ENCODE results near the gene DNAH11. TPM values are rescaled to one million over a fixed set of nuclear protein-coding genes. Genes with fewer than 3 reads are reported as not detected.

The DNAH11 gene
- total and polyA plus RNA-seq, 9 of the 15 experiments (the other 6 are each of a cell fraction or from before 2014, with no cell fraction given) = under 0.01 TPM; not detected in 7

GRCh38 chr7:21566094-21566493 lies 23.3 kb downstream of the DNAH11 start:
- DNase-seq (ENCODE audit: extremely low read depth in 1 of 4, low spot score in 3 of 4) (no peak), ATAC-seq (no peak), FAIRE-seq (no peak)
- Histone ChIP-seq H3K9me3 (replicated peaks; ENCODE audit: control insufficient read depth, insufficient read depth, low read depth, low read length) (no peaks in the 10 kb centered on the region), H3K9ac (ENCODE audit: insufficient read depth in 1 of 2, low read depth in 2 of 2, low read length in 2 of 2) (no peak overlapping the region), H3K4me2 (ENCODE audit: insufficient read depth, low read length) (no peak overlapping the region), H3K4me1 (replicated peaks in 1 of 2; ENCODE audit: control insufficient read depth in 2 of 2, insufficient read depth in 2 of 2, low read length in 2 of 2) (no peaks in the 10 kb centered on the region), H3K79me2 (ENCODE audit: control insufficient read depth, insufficient read depth, low read length) (no peaks in the 10 kb centered on the region), H3K27ac (ENCODE audit: extremely low read depth, low read depth, low read length) (no peak overlapping the region), H2AFZ (ENCODE audit: low read depth, low read length) (no peak overlapping the region), H3K36me3 (ENCODE audit: control insufficient read depth, insufficient read depth, low read length) (no peaks in the 10 kb centered on the region), H4K20me1 (replicated peaks; ENCODE audit: control insufficient read depth, insufficient read depth, low read length) (no peaks in the 10 kb centered on the region), H3K9me1 (ENCODE audit: control insufficient read depth, insufficient read depth, low read length) (no peaks in the 10 kb centered on the region), H3K27me3 (ENCODE audit: control insufficient read depth in 2 of 2, insufficient read depth in 2 of 2, low read length in 2 of 2) (no peaks in the 10 kb centered on the region; a peak in 1 of 5 replicates), H3K4me3 (no peak overlapping the region)
- WGBS (ENCODE audit: insufficient coverage, low coverage, missing lambda C conversion rate) = 0% methylated on average over 4 of the region's 4 CpGs
- in situ Hi-C loops (cut with MboI) = no loop called here
- BruUV-seq (replicated peaks) = no TSS peak
- ChIA-PET CTCF (ENCODE audit: low intra/inter-chr PET ratio) (no interaction called here), POLR2A (no interaction called here)
- intact Hi-C loops (cut with micrococcal nuclease) = no loop called here
- TF ChIP-seq ZNF134 (CRISPR knock-in tag; conservative IDR thresholded peaks at IDR 0.05) (no peak), ZNF780A (CRISPR knock-in tag; IDR thresholded peaks at IDR 0.05) (no peak), MYBL2 (IDR thresholded peaks at IDR 0.05; ENCODE audit: low read depth) (no peak), MYBL2 (CRISPR knock-in tag; IDR thresholded peaks at IDR 0.05; ENCODE audit: borderline replicate concordance) (no peak), PHF20 (IDR thresholded peaks at IDR 0.05; ENCODE audit: partially characterized antibody) (no peak), SPI1 (IDR thresholded peaks at IDR 0.05; ENCODE audit: borderline replicate concordance, low read depth, low read length) (no peak), HMGN3 (IDR thresholded peaks at IDR 0.05; ENCODE audit: borderline replicate concordance, extremely low read depth, insufficient read length, low read depth, low read length) (no peak), U2AF2 (optimal IDR thresholded peaks at IDR 0.05; ENCODE audit: low read depth, low read length) (no peak), CREM (IDR thresholded peaks at IDR 0.05; ENCODE audit: low read depth) (no peak), AFF4 (CRISPR knock-in tag; IDR thresholded peaks at IDR 0.05) (no peak), TAF15 (IDR thresholded peaks at IDR 0.05; ENCODE audit: low read depth, low read length) (no peak), ZNF398 (CRISPR knock-in tag; IDR thresholded peaks at IDR 0.05) (no peak), CHD4 (IDR thresholded peaks at IDR 0.05; ENCODE audit: insufficient read depth, insufficient replicate concordance, low read depth, low read length, poor library complexity, severe bottlenecking) (no peak)
- TF ChIP-seq, protein P1, sequence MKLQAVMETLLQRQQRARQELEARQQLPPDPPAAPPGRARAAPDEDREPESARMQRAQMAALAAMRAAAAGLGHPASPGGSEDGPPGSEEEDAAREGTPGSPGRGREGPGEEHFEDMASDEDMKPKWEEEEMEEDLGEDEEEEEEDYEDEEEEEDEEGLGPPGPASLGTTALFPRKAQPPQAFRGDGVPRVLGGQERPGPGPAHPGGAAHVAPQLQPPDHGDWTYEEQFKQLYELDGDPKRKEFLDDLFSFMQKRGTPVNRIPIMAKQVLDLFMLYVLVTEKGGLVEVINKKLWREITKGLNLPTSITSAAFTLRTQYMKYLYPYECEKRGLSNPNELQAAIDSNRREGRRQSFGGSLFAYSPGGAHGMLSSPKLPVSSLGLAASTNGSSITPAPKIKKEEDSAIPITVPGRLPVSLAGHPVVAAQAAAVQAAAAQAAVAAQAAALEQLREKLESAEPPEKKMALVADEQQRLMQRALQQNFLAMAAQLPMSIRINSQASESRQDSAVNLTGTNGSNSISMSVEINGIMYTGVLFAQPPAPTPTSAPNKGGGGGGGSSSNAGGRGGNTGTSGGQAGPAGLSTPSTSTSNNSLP (IDR thresholded peaks at IDR 0.05; ENCODE audit: borderline replicate concordance, low read depth, low read length) = no peak

All from K562 (cell line).